NCI-H345 (cell line): Measurements from ENCODE around the gene XAF1.
"Not testable (repeated sequence)": the region's sequence is repeated elsewhere in the genome, so short reads cannot be mapped to it uniquely, and the experiment has no call there.

Source experiments
- DNase-seq: peaks from one replicate; lab custom pipeline; 2025; lab: John Stamatoyannopoulos, UW

The XAF1 gene

DNA sequence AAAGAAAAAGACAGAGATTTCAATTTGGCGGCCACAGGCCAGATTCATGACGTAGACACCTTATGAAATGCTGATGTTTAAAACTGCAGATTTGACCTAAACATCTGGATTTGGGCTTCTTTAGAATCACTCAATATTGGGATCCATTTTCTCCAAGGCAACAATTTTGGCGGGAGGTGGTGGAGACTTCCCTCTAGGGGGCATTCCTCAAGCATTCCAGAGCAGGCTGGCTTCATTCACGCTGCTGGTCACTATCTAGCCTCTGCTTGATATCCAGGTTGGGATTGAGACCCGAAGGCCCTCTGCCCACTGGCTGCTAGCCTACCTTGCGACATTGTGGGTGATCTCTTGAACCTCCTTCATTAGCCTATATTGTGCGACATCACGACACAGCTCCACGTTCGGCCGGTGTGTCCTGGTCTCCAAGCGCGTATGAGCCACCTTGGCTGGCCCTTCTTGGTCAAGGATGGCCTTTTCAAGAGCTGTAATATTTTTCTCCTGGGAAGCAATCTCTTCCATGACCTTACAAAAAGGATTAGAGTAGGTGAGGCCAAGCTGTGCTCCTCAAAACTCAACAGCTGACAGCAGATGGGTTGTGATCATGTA lies 44.7 kb downstream of the XAF1 start:
- DNase-seq: no peak

DNA sequence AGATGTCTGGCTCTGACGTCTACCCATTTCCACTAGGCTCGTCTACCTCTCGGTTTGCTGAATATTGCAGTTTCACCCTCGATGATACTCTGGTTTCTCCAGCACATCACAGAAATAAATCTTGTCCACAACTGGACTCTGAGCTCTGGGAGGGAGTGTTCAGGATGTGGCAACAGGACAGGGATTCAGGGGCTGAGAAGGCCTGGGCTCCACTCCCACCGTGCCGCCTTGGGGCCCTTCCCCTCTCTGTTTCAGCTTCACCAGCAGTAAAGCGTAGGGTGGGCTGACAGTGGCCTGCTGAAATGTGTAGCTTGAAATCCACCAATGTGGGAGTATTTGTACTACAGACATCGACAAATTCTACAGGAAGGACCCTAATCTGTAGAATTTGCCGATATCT lies 55.7 kb downstream of the XAF1 start:
- no peak for DNase-seq

DNA sequence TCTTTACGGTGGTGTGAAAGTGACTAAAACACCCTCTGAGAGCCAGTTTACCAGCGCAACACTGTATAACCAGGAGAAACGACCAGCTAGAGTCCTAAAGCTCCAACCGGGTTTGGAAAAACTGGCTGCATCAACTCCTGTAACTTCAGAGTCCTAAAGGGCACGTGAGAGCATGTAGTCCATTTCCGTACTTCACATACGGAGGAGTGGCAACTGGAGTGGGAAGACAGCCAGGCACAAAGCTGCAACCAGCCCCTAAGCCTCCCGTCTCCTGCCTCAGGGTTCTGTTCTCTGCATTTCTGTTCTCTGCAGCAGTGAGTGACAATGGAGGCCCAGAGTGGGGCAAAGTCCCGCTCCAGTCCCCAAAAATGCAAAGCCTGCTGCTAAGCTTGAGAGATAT lies 56.4 kb downstream of the XAF1 start:
- DNase-seq: no peak

DNA sequence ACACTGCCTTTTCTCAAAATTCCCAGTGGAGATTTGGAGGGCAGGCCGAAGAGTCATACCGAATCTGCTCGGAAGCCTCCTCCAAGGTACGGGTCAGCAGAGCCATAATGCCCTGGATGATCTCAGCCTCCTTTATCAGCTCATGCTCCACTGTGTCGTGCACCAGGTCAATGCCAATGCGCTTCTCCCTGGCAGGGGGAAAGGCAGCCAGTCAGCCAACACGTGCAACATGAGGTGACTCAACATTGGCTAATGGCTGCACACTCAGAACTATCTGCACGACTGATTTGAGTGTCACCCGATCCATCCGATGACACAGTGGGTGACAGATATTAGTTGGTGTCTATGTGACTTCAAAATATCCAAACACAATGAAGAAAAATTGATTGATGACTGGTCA lies 59.9 kb downstream of the XAF1 start:
- no peak for DNase-seq

DNA sequence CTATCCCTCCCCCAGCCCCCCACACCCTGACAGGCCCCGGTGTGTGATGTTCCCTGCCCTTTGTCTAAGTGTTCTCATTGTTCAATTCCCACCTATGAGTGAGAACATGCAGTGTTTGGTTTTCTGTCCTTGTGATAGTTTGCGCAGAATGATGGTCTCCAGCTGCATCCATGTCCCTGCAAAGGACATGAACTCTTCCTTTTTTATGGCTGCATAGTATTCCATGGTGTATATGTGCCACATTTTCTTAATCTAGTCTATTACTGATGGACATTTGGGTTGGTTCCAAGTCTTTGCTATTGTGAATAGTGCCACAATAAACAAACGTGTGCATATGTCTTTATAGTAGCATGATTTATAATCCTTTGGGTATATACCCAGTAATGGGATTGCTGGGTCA lies 60.5 kb downstream of the XAF1 start:
- DNase-seq: not testable (repeated sequence)

DNA sequence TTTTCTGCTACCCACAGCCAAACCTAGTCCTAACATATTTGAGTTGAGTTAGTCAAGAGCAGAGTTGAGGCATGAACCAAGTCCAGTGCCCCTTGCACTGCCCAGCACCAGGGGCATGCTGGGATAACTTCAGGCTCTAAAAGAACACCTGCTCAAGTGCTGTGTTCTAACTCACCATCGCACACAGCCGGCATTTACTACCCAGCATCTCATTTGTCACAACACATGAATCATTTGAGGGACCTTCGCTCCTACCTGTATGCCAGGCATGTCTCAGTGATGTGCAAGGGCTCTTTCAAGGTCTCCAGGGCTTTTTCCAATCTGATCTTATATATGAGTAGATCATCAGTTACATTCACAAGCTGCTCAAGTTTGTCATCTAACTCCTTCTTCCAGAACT lies 63.1 kb downstream of the XAF1 start:
- DNase-seq: no peak

DNA sequence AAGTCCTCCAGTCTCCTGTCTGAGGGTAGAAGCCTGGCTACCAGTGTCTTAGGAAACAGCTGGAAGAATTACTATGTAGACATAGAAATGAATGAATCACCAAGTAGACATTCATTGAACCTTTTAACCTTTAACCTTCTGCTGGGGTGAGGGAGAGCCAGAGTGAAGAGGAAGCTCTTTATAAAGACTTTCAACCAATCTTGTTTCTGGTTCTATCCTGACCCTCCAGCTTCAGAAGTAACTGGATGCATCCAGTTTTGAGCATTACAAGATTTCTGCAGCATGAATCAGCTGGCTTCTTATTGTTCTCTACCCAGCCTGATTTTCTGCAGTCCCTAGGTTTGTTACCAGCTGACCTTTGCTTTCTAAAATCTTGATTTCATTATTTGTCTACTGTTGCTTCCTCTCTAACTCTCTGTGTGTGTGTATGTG lies 67.2 kb downstream of the XAF1 start:
- no peak for DNase-seq
